OCI-LY7 (cell line): ENCODE measurements around the gene ZDHHC11B. TPM values are rescaled to one million over a fixed set of nuclear protein-coding genes. Genes with fewer than 3 reads are reported as not detected.
"Not testable (repeated sequence)": the region's sequence is repeated elsewhere in the genome, so short reads cannot be mapped to it uniquely, and the experiment has no call there.

Source experiments
- BruUV-seq: library from RNA; stranded (reverse); fragments of 400-500 nt; replicated peaks from 2 replicates; lab custom pipeline; 2021; lab: Mats Ljungman, UMichigan
- CTCF ChIA-PET: fragments of 300-600 bp; sonication (Branson Sonifier 250); formaldehyde crosslinking; loops from one replicate; lab custom pipeline; 2022; ENCODE audit warnings: antibody characterized with exemption; ENCODE audit not compliant: unreplicated experiment; lab: Charles Lee
- POLR2A ChIA-PET: fragments of 300-600 bp; sonication (Branson Sonifier 250); formaldehyde crosslinking; loops from one replicate; lab custom pipeline; 2022; ENCODE audit warnings: antibody characterized with exemption; lab: Charles Lee
- DNase-seq: peaks from one replicate; pipeline ENCODE4 v3.0.0-alpha.2; 2015; ENCODE audit warnings: low spot score
- H2AFZ ChIP-seq: fragments of 200-600 bp; sonication (generic), shearing (Covaris generic); 2 replicates; pipeline ENCODE4 v1.6.1; 2014; ENCODE audit warnings: mild to moderate bottlenecking, antibody characterized with exemption, low read length, moderate library complexity
- H3K27ac ChIP-seq: fragments of 200-600 bp; sonication (generic); 2 replicates; pipeline ENCODE4 v1.5.1; 2014; ENCODE audit warnings: mixed run types, low read depth, mild to moderate bottlenecking, moderate library complexity, low read length, inconsistent platforms; ENCODE audit not compliant: poor library complexity, severe bottlenecking
- H3K36me3 ChIP-seq: fragments of 200-600 bp; sonication (generic); 2 replicates; pipeline ENCODE4 v1.6.1; 2014; ENCODE audit warnings: mild to moderate bottlenecking, antibody characterized with exemption, low read length, moderate library complexity, mixed read lengths; ENCODE audit not compliant: insufficient read depth
- H3K4me1 ChIP-seq: fragments of 200-600 bp; sonication (generic); 2 replicates; pipeline ENCODE4 v1.5.1; 2014; ENCODE audit warnings: mild to moderate bottlenecking, low read length; ENCODE audit not compliant: insufficient read depth, poor library complexity, severe bottlenecking
- H3K4me2 ChIP-seq: fragments of 200-600 bp; sonication (generic); 2 replicates; pipeline ENCODE4 v1.6.1; 2014; ENCODE audit warnings: mild to moderate bottlenecking, low read length
- H3K4me3 ChIP-seq: fragments of 200-600 bp; sonication (generic); 2 replicates; pipeline ENCODE4 v1.5.1; 2014; ENCODE audit warnings: mild to moderate bottlenecking, low read depth, low read length; ENCODE audit not compliant: poor library complexity, severe bottlenecking
- H3K79me2 ChIP-seq: fragments of 200-600 bp; sonication (generic); 2 replicates; pipeline ENCODE4 v1.6.1; 2016; ENCODE audit warnings: low read depth, mild to moderate bottlenecking, low read length, moderate library complexity, mixed read lengths; ENCODE audit not compliant: insufficient read depth
- H3K9me2 ChIP-seq: fragments of 200-600 bp; sonication (generic); 2 replicates; pipeline ENCODE4 v1.6.1; 2016; ENCODE audit warnings: mild to moderate bottlenecking, low read length, mixed read lengths; ENCODE audit not compliant: insufficient read depth
- H3K9me3 ChIP-seq: fragments of 200-600 bp; sonication (generic); 2 replicates; pipeline ENCODE4 v1.6.1; 2014; ENCODE audit warnings: mild to moderate bottlenecking, mixed run types, low read length, mixed read lengths
- H4K20me1 ChIP-seq: fragments of 200-600 bp; sonication (generic); 2 replicates; pipeline ENCODE4 v1.6.1; 2014; ENCODE audit warnings: mild to moderate bottlenecking, antibody characterized with exemption, low read length, moderate library complexity, mixed read lengths; ENCODE audit not compliant: insufficient read depth
- CTCF ChIP-seq: fragments of 200-600 bp; sonication (generic); conservative IDR thresholded peaks from 2 replicates; pipeline ENCODE4 v1.5.1; 2014; ENCODE audit warnings: mild to moderate bottlenecking, antibody characterized with exemption, low read length, moderate library complexity, mixed read lengths
- EZH2phosphoT487 ChIP-seq: fragments of 200-600 bp; sonication (generic); IDR thresholded peaks from 2 replicates; pipeline ENCODE4 v1.6.1; 2018; ENCODE audit warnings: low read depth, borderline replicate concordance, mild to moderate bottlenecking, mixed run types, antibody characterized with exemption, low read length, moderate library complexity, mixed read lengths
- intact Hi-C: fragments of 100-400 bp; cut with micrococcal nuclease; formaldehyde crosslinking; loops from one replicate; pipeline ENCODE4 v1.10.0; 2022; ENCODE audit not compliant: unreplicated experiment
- total RNA-seq, 2 experiments: library from RNA; depleted of rRNA in 1 of 2; stranded (reverse); fragments of >200 nt in 1 of 2; shearing (Covaris generic) in 1 of 2; gene quantifications; 2 replicates each; pipeline ENCODE4 v1.2.3, GENCODE V29; 2014 to 2022

Gene ZDHHC11B
- total RNA-seq, 2 experiments from 2014 or later = 0.29 TPM; not detected in 1

GRCh38 chr5:816176-816575 is 31.6 kb upstream of the ZDHHC11B start:
- no peak overlapping the region for H3K4me3 ChIP-seq
- no peak overlapping the region for H2AFZ ChIP-seq
- BruUV-seq = no TSS peak
- no peaks in the 10 kb centered on the region for H3K4me1 ChIP-seq
- DNase-seq = no peak
- no peak overlapping the region for H3K4me2 ChIP-seq
- H3K36me3 ChIP-seq = peaks cover 12% of the 10 kb centered on the region
- no peaks in the 10 kb centered on the region for H4K20me1 ChIP-seq
- TF ChIP-seq CTCF (no peak), EZH2phosphoT487 (no peak)
- H3K27ac ChIP-seq = no peak overlapping the region
- ChIA-PET POLR2A (no interaction called here), CTCF (no interaction called here)
- H3K79me2 ChIP-seq = no peaks in the 10 kb centered on the region
- H3K9me2 ChIP-seq = no peaks in the 10 kb centered on the region
- H3K9me3 ChIP-seq = no peaks in the 10 kb centered on the region
- intact Hi-C loops = no loop called here

GRCh38 chr5:815449-815848 is 30.9 kb upstream of the ZDHHC11B start:
- Histone ChIP-seq H3K36me3 (peaks cover 12% of the 10 kb centered on the region), H2AFZ (no peak overlapping the region), H3K4me2 (no peak overlapping the region), H3K9me2 (no peaks in the 10 kb centered on the region), H3K4me3 (no peak overlapping the region), H3K4me1 (no peaks in the 10 kb centered on the region), H3K79me2 (no peaks in the 10 kb centered on the region), H3K27ac (no peak overlapping the region), H4K20me1 (no peaks in the 10 kb centered on the region), H3K9me3 (no peaks in the 10 kb centered on the region)
- intact Hi-C loops = no loop called here
- no peak for DNase-seq
- ChIA-PET POLR2A (no interaction called here), CTCF (no interaction called here)
- no TSS peak for BruUV-seq
- no peak for TF ChIP-seq CTCF
- TF ChIP-seq EZH2phosphoT487 = no peak

- H3K9me2 ChIP-seq, H3K79me2 ChIP-seq, H3K4me3 ChIP-seq, POLR2A ChIA-PET, H2AFZ ChIP-seq, H4K20me1 ChIP-seq, H3K9me3 ChIP-seq, H3K27ac ChIP-seq, DNase-seq, H3K4me2 ChIP-seq, CTCF ChIA-PET, intact Hi-C loops, H3K4me1 ChIP-seq: not testable (repeated sequence)
- H3K36me3 ChIP-seq = peaks cover 12% of the 10 kb centered on the region
- BruUV-seq = TSS peak; percentile 41
Observed at GRCh38 chr5:813575-813974, 29.0 kb upstream of the ZDHHC11B start.

- DNase-seq, H2AFZ ChIP-seq, intact Hi-C loops, H3K4me1 ChIP-seq, H3K36me3 ChIP-seq, BruUV-seq, POLR2A ChIA-PET, H3K9me2 ChIP-seq, H3K9me3 ChIP-seq, H3K27ac ChIP-seq, H4K20me1 ChIP-seq, CTCF ChIA-PET, H3K79me2 ChIP-seq, H3K4me2 ChIP-seq, H3K4me3 ChIP-seq: not testable (repeated sequence)
Observed at GRCh38 chr5:811384-811783, 26.9 kb upstream of the ZDHHC11B start.

GRCh38 chr5:807719-808514 is 23.4 kb upstream of the ZDHHC11B start:
- intact Hi-C loops, H3K9me2 ChIP-seq, H3K4me1 ChIP-seq, H3K9me3 ChIP-seq, POLR2A ChIA-PET, H3K4me2 ChIP-seq, CTCF ChIA-PET, BruUV-seq, H3K27ac ChIP-seq, DNase-seq, H2AFZ ChIP-seq, H3K36me3 ChIP-seq, H3K79me2 ChIP-seq, H3K4me3 ChIP-seq, H4K20me1 ChIP-seq: not testable (repeated sequence)
